ENCODE measurements around the gene CYGB. TPM values are rescaled to one million over a fixed set of nuclear protein-coding genes. Genes with fewer than 3 reads are reported as not detected.

Gene CYGB
- total and polyA plus RNA-seq, 2 of the 13 experiments (the other 11 are each of a cell fraction or from before 2014, with no cell fraction given) = 18.9 to 27.1 TPM

DNA sequence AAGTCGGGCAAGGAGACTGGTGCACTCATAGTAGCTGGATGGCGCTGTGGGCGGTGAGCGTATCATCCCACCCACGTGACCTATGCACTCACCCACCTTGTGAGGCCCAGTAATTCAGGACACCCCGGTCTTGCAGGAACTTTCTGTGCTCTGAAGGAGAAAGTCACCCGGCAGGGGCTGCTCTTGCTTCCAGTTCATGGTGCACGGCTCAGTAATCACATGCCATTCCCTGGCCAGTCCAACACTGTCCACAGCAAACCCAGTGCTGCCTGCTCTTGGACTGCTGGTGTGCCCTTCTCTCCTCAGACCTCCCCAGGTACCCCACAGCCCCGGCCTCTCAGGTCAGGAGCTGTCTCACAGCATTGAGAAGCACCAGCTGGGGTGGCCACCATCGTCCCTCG lies 19.9 kb downstream of the CYGB start (continued):
- TF ChIP-seq, protein P1, sequence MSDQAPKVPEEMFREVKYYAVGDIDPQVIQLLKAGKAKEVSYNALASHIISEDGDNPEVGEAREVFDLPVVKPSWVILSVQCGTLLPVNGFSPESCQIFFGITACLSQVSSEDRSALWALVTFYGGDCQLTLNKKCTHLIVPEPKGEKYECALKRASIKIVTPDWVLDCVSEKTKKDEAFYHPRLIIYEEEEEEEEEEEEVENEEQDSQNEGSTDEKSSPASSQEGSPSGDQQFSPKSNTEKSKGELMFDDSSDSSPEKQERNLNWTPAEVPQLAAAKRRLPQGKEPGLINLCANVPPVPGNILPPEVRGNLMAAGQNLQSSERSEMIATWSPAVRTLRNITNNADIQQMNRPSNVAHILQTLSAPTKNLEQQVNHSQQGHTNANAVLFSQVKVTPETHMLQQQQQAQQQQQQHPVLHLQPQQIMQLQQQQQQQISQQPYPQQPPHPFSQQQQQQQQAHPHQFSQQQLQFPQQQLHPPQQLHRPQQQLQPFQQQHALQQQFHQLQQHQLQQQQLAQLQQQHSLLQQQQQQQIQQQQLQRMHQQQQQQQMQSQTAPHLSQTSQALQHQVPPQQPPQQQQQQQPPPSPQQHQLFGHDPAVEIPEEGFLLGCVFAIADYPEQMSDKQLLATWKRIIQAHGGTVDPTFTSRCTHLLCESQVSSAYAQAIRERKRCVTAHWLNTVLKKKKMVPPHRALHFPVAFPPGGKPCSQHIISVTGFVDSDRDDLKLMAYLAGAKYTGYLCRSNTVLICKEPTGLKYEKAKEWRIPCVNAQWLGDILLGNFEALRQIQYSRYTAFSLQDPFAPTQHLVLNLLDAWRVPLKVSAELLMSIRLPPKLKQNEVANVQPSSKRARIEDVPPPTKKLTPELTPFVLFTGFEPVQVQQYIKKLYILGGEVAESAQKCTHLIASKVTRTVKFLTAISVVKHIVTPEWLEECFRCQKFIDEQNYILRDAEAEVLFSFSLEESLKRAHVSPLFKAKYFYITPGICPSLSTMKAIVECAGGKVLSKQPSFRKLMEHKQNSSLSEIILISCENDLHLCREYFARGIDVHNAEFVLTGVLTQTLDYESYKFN (CRISPR knock-in tag; conservative IDR thresholded peaks at IDR 0.05) = no peak
- TF ChIP-seq ZMYM4 (CRISPR knock-in tag; IDR thresholded peaks at IDR 0.05) (peak; percentile 15; the same call in 1 of the 2 replicates), ZFAT (CRISPR knock-in tag; conservative IDR thresholded peaks at IDR 0.05) (no peak), ZNF619 (CRISPR knock-in tag; IDR thresholded peaks at IDR 0.05) (0 out of 2 replicates have a peak, but pooled peaks have one; percentile 41), ARNT2 (CRISPR knock-in tag; IDR thresholded peaks at IDR 0.05; ENCODE audit: low read depth) (no peak), NFRKB (IDR thresholded peaks at IDR 0.05) (no peak), SMC3 (IDR thresholded peaks at IDR 0.05; ENCODE audit: low read length) (peak; percentile 61), ATF7-NPFF (CRISPR knock-in tag; IDR thresholded peaks at IDR 0.05; ENCODE audit: low read depth) (no peak), ZNF205 (CRISPR knock-in tag; IDR thresholded peaks at IDR 0.05) (no peak), RXRB (CRISPR knock-in tag; IDR thresholded peaks at IDR 0.05; ENCODE audit: borderline replicate concordance) (peak; percentile 34; the same call in 1 of the 2 replicates), FOXJ3 (CRISPR knock-in tag; IDR thresholded peaks at IDR 0.05; ENCODE audit: borderline replicate concordance) (no peak), ZNF644 (CRISPR knock-in tag; IDR thresholded peaks at IDR 0.05; ENCODE audit: low read depth) (no peak), ZNF225 (CRISPR knock-in tag; IDR thresholded peaks at IDR 0.05) (peak; percentile 47; the same call in 1 of the 2 replicates)
- TF ChIP-seq, protein P2, sequence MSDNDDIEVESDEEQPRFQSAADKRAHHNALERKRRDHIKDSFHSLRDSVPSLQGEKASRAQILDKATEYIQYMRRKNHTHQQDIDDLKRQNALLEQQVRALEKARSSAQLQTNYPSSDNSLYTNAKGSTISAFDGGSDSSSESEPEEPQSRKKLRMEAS (IDR thresholded peaks at IDR 0.05) = 0 out of 2 replicates have a peak, but pooled peaks have one; percentile 53
- TF ChIP-seq, protein P3, sequence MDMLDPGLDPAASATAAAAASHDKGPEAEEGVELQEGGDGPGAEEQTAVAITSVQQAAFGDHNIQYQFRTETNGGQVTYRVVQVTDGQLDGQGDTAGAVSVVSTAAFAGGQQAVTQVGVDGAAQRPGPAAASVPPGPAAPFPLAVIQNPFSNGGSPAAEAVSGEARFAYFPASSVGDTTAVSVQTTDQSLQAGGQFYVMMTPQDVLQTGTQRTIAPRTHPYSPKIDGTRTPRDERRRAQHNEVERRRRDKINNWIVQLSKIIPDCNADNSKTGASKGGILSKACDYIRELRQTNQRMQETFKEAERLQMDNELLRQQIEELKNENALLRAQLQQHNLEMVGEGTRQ (IDR thresholded peaks at IDR 0.05; ENCODE audit: low read depth, low read length) = peak; percentile 70; the same call in 1 of the 2 replicates
- TF ChIP-seq, protein P3 (CRISPR knock-in tag; IDR thresholded peaks at IDR 0.05; ENCODE audit: borderline replicate concordance) = no peak; the same call in 1 of the 2 replicates
- TF ChIP-seq, protein P4, sequence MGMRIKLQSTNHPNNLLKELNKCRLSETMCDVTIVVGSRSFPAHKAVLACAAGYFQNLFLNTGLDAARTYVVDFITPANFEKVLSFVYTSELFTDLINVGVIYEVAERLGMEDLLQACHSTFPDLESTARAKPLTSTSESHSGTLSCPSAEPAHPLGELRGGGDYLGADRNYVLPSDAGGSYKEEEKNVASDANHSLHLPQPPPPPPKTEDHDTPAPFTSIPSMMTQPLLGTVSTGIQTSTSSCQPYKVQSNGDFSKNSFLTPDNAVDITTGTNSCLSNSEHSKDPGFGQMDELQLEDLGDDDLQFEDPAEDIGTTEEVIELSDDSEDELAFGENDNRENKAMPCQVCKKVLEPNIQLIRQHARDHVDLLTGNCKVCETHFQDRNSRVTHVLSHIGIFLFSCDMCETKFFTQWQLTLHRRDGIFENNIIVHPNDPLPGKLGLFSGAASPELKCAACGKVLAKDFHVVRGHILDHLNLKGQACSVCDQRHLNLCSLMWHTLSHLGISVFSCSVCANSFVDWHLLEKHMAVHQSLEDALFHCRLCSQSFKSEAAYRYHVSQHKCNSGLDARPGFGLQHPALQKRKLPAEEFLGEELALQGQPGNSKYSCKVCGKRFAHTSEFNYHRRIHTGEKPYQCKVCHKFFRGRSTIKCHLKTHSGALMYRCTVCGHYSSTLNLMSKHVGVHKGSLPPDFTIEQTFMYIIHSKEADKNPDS (CRISPR knock-in tag; IDR thresholded peaks at IDR 0.05) = no peak
- TF ChIP-seq, protein P5, sequence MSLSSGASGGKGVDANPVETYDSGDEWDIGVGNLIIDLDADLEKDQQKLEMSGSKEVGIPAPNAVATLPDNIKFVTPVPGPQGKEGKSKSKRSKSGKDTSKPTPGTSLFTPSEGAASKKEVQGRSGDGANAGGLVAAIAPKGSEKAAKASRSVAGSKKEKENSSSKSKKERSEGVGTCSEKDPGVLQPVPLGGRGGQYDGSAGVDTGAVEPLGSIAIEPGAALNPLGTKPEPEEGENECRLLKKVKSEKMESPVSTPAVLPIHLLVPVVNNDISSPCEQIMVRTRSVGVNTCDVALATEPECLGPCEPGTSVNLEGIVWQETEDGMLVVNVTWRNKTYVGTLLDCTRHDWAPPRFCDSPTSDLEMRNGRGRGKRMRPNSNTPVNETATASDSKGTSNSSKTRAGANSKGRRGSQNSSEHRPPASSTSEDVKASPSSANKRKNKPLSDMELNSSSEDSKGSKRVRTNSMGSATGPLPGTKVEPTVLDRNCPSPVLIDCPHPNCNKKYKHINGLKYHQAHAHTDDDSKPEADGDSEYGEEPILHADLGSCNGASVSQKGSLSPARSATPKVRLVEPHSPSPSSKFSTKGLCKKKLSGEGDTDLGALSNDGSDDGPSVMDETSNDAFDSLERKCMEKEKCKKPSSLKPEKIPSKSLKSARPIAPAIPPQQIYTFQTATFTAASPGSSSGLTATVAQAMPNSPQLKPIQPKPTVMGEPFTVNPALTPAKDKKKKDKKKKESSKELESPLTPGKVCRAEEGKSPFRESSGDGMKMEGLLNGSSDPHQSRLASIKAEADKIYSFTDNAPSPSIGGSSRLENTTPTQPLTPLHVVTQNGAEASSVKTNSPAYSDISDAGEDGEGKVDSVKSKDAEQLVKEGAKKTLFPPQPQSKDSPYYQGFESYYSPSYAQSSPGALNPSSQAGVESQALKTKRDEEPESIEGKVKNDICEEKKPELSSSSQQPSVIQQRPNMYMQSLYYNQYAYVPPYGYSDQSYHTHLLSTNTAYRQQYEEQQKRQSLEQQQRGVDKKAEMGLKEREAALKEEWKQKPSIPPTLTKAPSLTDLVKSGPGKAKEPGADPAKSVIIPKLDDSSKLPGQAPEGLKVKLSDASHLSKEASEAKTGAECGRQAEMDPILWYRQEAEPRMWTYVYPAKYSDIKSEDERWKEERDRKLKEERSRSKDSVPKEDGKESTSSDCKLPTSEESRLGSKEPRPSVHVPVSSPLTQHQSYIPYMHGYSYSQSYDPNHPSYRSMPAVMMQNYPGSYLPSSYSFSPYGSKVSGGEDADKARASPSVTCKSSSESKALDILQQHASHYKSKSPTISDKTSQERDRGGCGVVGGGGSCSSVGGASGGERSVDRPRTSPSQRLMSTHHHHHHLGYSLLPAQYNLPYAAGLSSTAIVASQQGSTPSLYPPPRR (CRISPR knock-in tag; IDR thresholded peaks at IDR 0.05; ENCODE audit: borderline replicate concordance) = no peak
